Neutrophil (primary cell): ENCODE measurements around the gene CHST2.

Experiments used
- H3K27ac ChIP-seq: fragments of 200-600 bp; sonication (generic); 2 replicates; pipeline ENCODE4 v1.5.1; 2016; ENCODE audit warnings: mild to moderate bottlenecking, moderate library complexity
- H3K27me3 ChIP-seq: fragments of 200-600 bp; sonication (generic); 2 replicates; pipeline ENCODE4 v1.6.0; 2016; ENCODE audit warnings: mild to moderate bottlenecking
- H3K36me3 ChIP-seq: fragments of 200-600 bp; sonication (generic); 2 replicates; pipeline ENCODE4 v1.5.1; 2017
- H3K4me1 ChIP-seq, 2 experiments: fragments of 200-600 bp in 1 of 2; sonication (generic) in 1 of 2; 1 replicate in 1 of 2; 2 replicates in 1 of 2; pipeline versions ENCODE4 v1.5.1 to v1.6.1; 2013 to 2016; ENCODE audit warnings: low read depth in 1 of 2, low read length in 1 of 2, mild to moderate bottlenecking in 1 of 2, moderate library complexity in 1 of 2; ENCODE audit not compliant: control insufficient read depth in 1 of 2, insufficient read depth in 1 of 2
- H3K4me3 ChIP-seq, 2 experiments: fragments of 200-600 bp in 1 of 2; sonication (generic) in 1 of 2; 1 replicate in 1 of 2; 2 replicates in 1 of 2; pipeline ENCODE4 v1.5.1; 2013 to 2016; ENCODE audit warnings: low read depth in 1 of 2, low read length in 1 of 2, mild to moderate bottlenecking in 1 of 2, moderate library complexity in 1 of 2
- H3K9me3 ChIP-seq: fragments of 200-600 bp; sonication (generic); 2 replicates; pipeline ENCODE4 v1.5.1; 2016
- CTCF ChIP-seq: fragments of 200-600 bp; sonication (generic); IDR thresholded peaks from 2 replicates; pipeline ENCODE4 v1.5.1; 2016; ENCODE audit warnings: antibody characterized with exemption

Gene CHST2

DNA sequence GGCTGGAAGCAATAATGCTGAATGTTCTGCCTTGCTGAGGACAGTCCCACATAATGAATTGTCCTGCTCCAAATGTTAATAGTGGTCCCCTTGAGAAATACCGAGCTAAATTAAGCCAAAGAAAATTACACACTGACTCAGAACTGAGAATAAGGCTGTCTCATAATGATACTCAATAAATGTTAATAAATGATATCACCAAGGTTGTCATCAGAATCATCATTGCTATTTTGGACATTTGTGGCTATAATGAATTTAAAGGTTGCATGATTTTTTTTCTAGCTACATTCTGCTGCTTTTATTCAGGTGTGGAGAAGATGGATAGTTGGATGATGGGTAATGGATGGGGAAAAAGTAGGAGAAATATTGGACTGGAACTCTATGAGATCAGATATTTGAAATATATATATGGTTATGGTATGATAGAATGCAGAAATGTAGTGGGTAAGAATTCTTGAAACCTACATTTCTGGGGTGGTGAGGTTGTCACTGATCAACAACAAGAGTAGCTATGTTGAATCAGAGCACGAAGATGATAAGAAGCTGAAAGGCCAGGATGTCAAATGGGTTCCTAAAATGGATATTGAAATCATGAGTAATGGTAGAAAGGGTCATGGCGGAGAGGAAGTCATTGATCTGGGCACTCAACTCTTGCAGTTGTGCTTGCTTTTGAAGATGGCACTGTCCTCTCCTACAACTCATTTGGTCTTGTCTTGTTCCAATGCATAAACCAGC, 12.8 kb downstream of the CHST2 start:
- Histone ChIP-seq H3K9me3 (no peaks in the 10 kb centered on the region), H3K36me3 (no peaks in the 10 kb centered on the region), H3K4me1 (no peaks in the 10 kb centered on the region), H3K27ac (no peak overlapping the region), H3K27me3 (no peaks in the 10 kb centered on the region), H3K4me3 (no peak overlapping the region)
- no peak for TF ChIP-seq CTCF

DNA sequence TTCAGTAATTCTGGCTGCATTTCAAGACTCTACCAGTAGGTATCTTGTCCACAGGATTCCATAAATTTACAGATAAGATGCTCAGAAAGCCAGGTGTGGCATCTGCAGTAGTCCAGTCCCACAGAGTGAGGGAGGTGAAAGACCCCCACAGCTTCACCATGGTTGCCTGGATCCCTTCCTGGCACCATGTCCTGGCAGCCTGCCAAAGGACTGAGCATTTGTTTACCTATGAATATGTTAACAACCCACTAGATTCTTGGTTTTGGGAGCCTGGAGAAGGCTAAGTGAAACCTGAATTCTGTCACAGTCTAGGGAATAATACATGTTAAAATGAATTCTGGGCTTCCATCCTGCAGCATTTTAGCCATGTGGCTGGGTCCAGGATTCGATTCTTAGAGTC, 14.9 kb downstream of the CHST2 start:
- H3K27me3 ChIP-seq: no peaks in the 10 kb centered on the region
- H3K4me1 ChIP-seq: no peaks in the 10 kb centered on the region
- H3K4me3 ChIP-seq: no peak overlapping the region
- H3K27ac ChIP-seq: no peak overlapping the region
- no peaks in the 10 kb centered on the region for H3K36me3 ChIP-seq
- H3K9me3 ChIP-seq: no peaks in the 10 kb centered on the region
- no peak for TF ChIP-seq CTCF

DNA sequence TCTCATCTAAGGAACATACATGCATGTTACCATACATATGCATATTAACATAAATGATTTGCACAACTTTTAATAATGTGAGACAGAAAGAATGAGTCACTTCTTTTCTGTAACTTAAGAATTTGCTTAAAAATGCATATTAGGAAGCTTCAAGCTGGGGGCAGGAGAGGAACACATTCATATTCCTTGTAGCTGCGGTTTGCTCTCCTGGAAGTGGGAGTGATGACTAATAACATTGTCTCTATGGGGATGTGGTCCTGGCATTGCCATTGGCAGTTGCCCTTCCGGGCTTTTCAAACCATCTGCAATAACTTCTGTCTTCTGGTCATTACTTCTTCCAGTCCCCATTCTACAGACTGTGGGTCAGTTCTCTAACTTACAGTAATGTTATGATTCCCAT, 15.6 kb downstream of the CHST2 start:
- no peak overlapping the region for H3K4me3 ChIP-seq
- no peaks in the 10 kb centered on the region for H3K36me3 ChIP-seq
- no peaks in the 10 kb centered on the region for H3K27me3 ChIP-seq
- no peak for TF ChIP-seq CTCF
- no peaks in the 10 kb centered on the region for H3K4me1 ChIP-seq
- H3K9me3 ChIP-seq: no peaks in the 10 kb centered on the region
- H3K27ac ChIP-seq: no peak overlapping the region

DNA sequence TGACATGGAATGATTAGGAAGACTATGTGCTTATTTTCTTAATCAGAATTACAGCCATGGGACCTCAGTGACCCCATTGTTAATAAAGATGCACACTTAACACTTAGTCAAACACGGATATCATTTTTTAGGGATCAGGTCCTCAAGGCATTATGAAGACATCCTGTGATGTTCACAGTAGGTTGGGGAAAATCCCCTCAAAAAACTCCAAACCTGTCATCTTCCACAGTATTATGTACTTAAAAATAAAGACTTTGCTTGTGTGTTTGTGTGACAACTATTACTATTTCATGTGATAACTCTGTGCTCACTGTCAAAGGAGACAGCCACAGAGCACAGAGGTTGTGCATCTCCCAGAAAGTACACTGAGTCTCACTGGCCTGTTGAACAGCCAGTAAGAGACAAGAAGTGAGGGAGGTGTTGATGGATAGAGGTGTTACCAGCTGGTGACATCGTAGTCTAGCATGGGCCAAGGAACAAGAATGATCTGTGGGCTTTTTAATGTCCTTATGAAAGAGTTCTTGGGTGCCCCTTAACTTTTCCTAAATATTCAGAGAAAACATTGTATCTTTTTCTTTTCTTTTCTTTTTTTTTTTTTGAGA, 18.0 kb downstream of the CHST2 start:
- TF ChIP-seq CTCF: no peak
- Histone ChIP-seq H3K9me3 (no peaks in the 10 kb centered on the region), H3K36me3 (no peaks in the 10 kb centered on the region), H3K4me3 (no peak overlapping the region), H3K27ac (no peak overlapping the region), H3K4me1 (no peaks in the 10 kb centered on the region), H3K27me3 (no peaks in the 10 kb centered on the region)

DNA sequence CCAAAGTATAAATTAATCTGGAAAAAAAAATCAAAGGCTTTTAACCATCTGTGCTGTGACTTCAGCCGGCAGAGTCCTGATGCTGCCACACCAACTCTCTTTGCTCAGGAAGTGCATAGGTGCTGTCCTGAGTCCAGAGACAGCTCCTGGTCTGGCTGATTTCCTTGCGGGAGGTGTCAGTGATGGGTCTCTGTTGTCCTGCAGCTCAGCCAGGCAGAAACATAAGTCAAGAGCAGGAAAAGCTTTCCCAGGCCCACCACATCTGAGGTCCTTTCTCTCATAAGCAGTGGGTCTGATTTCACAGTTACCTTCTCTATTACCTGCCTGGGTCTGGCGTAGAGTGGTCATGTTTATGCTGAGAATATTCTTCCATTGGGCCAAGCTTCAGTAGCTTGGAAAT, 19.4 kb downstream of the CHST2 start:
- Histone ChIP-seq H3K27ac (no peak overlapping the region), H3K36me3 (no peaks in the 10 kb centered on the region), H3K4me3 (no peak overlapping the region), H3K27me3 (no peaks in the 10 kb centered on the region), H3K4me1 (no peaks in the 10 kb centered on the region), H3K9me3 (no peaks in the 10 kb centered on the region)
- TF ChIP-seq CTCF: no peak
